HG03432 (cell line): ENCODE results near the gene P2RY2.

ENCODE experiments used
- ATAC-seq: cut with Tn5 transposase; IDR thresholded peaks from one replicate; pipeline ENCODE4 v1.9.1; 2021; ENCODE audit warnings: mild to moderate bottlenecking, moderate library complexity; ENCODE audit not compliant: unreplicated experiment

The P2RY2 gene

GRCh38 chr11:73240190-73240781, 22.2 kb downstream of the P2RY2 start:
- ATAC-seq = no peak

- ATAC-seq = no peak
Measured at GRCh38 chr11:73241300-73241699, 23.2 kb downstream of the P2RY2 start.

- peak; percentile 81 for ATAC-seq
Measured at GRCh38 chr11:73242251-73243092, 24.4 kb downstream of the P2RY2 start.

GRCh38 chr11:73243093-73243485, 25.0 kb downstream of the P2RY2 start:
- ATAC-seq = no peak

GRCh38 chr11:73244589-73245240, 26.6 kb downstream of the P2RY2 start:
- no peak for ATAC-seq

GRCh38 chr11:73245461-73245860, 27.4 kb downstream of the P2RY2 start:
- ATAC-seq = no peak

- ATAC-seq = no peak
Measured at GRCh38 chr11:73246303-73246702, 28.2 kb downstream of the P2RY2 start.

- no peak for ATAC-seq
Measured at GRCh38 chr11:73248526-73249185, 30.6 kb downstream of the P2RY2 start.

GRCh38 chr11:73249304-73249703, 31.2 kb downstream of the P2RY2 start:
- no peak for ATAC-seq

- ATAC-seq = no peak
Measured at GRCh38 chr11:73249853-73250783, 32.0 kb downstream of the P2RY2 start.

- ATAC-seq = no peak
Measured at GRCh38 chr11:73252577-73253191, 34.6 kb downstream of the P2RY2 start.

- no peak for ATAC-seq
Measured at GRCh38 chr11:73257342-73258103, 39.4 kb downstream of the P2RY2 start.

GRCh38 chr11:73258104-73259035, 40.3 kb downstream of the P2RY2 start:
- ATAC-seq = no peak

GRCh38 chr11:73259406-73260126, 41.5 kb downstream of the P2RY2 start:
- ATAC-seq = no peak

- no peak for ATAC-seq
Measured at GRCh38 chr11:73260127-73260457, 42.0 kb downstream of the P2RY2 start.

- ATAC-seq = no peak
Measured at GRCh38 chr11:73262851-73263495, 44.9 kb downstream of the P2RY2 start.

GRCh38 chr11:73263640-73264039, 45.6 kb downstream of the P2RY2 start:
- ATAC-seq = no peak
